GM21528 (cell line): ENCODE data around the gene TAF4.
"Not testable (repeated sequence)": the region's sequence is repeated elsewhere in the genome, so short reads cannot be mapped to it uniquely, and the experiment has no call there.

Source experiments
- ATAC-seq: cut with Tn5 transposase; IDR thresholded peaks from one replicate; pipeline ENCODE4 v1.9.1; 2021; ENCODE audit warnings: mild to moderate bottlenecking, moderate library complexity; ENCODE audit not compliant: unreplicated experiment, low FRiP score

The TAF4 gene

GRCh38 chr20:61953037-61954021 is 112.4 kb downstream of the TAF4 start:
- ATAC-seq: no peak

GRCh38 chr20:61951695-61952533 is 113.8 kb downstream of the TAF4 start:
- ATAC-seq: no peak

GRCh38 chr20:61950641-61951071 is 115.0 kb downstream of the TAF4 start:
- no peak for ATAC-seq

- no peak for ATAC-seq
Observed at GRCh38 chr20:61949714-61950640, 115.7 kb downstream of the TAF4 start.

- no peak for ATAC-seq
Observed at GRCh38 chr20:61949363-61949713, 116.3 kb downstream of the TAF4 start.

GRCh38 chr20:61948586-61949362 is 116.9 kb downstream of the TAF4 start:
- ATAC-seq: no peak

GRCh38 chr20:61948056-61948455 is 117.6 kb downstream of the TAF4 start:
- not testable (repeated sequence) for ATAC-seq

- not testable (repeated sequence) for ATAC-seq
Observed at GRCh38 chr20:61945495-61945894, 120.2 kb downstream of the TAF4 start.

GRCh38 chr20:61944967-61945366 is 120.7 kb downstream of the TAF4 start:
- ATAC-seq: not testable (repeated sequence)

GRCh38 chr20:61942526-61942925 is 123.2 kb downstream of the TAF4 start:
- ATAC-seq: no peak

GRCh38 chr20:61941721-61942405 is 123.8 kb downstream of the TAF4 start:
- ATAC-seq: no peak

GRCh38 chr20:61940976-61941720 is 124.5 kb downstream of the TAF4 start:
- no peak for ATAC-seq

- ATAC-seq: no peak
Observed at GRCh38 chr20:61940491-61940890, 125.2 kb downstream of the TAF4 start.

GRCh38 chr20:61939691-61940360 is 125.9 kb downstream of the TAF4 start:
- ATAC-seq: no peak

GRCh38 chr20:61938839-61939690 is 126.6 kb downstream of the TAF4 start:
- no peak for ATAC-seq

- no peak for ATAC-seq
Observed at GRCh38 chr20:61937963-61938838, 127.5 kb downstream of the TAF4 start.
